ENCODE data around the gene PDE6A. TPM values are rescaled to one million over a fixed set of nuclear protein-coding genes. Genes with fewer than 3 reads are reported as not detected.
A peak's percentile ranks its signal among the peaks of the same experiment; 100 is the strongest.

The PDE6A gene
- total and polyA plus RNA-seq, 9 of the 15 experiments (the other 6 are each of a cell fraction or from before 2014, with no cell fraction given), result 0.01 to 0.04 (median 0.01) TPM; not detected in 6

- TF ChIP-seq, protein P1, sequence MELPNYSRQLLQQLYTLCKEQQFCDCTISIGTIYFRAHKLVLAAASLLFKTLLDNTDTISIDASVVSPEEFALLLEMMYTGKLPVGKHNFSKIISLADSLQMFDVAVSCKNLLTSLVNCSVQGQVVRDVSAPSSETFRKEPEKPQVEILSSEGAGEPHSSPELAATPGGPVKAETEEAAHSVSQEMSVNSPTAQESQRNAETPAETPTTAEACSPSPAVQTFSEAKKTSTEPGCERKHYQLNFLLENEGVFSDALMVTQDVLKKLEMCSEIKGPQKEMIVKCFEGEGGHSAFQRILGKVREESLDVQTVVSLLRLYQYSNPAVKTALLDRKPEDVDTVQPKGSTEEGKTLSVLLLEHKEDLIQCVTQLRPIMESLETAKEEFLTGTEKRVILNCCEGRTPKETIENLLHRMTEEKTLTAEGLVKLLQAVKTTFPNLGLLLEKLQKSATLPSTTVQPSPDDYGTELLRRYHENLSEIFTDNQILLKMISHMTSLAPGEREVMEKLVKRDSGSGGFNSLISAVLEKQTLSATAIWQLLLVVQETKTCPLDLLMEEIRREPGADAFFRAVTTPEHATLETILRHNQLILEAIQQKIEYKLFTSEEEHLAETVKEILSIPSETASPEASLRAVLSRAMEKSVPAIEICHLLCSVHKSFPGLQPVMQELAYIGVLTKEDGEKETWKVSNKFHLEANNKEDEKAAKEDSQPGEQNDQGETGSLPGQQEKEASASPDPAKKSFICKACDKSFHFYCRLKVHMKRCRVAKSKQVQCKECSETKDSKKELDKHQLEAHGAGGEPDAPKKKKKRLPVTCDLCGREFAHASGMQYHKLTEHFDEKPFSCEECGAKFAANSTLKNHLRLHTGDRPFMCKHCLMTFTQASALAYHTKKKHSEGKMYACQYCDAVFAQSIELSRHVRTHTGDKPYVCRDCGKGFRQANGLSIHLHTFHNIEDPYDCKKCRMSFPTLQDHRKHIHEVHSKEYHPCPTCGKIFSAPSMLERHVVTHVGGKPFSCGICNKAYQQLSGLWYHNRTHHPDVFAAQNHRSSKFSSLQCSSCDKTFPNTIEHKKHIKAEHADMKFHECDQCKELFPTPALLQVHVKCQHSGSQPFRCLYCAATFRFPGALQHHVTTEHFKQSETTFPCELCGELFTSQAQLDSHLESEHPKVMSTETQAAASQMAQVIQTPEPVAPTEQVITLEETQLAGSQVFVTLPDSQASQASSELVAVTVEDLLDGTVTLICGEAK (IDR thresholded peaks at IDR 0.05), result 0 out of 2 replicates have a peak, but pooled peaks have one; percentile 22
- TF ChIP-seq, protein P1 (CRISPR knock-in tag; IDR thresholded peaks at IDR 0.05), result no peak
- TF ChIP-seq HEY1 (CRISPR knock-in tag; IDR thresholded peaks at IDR 0.05; ENCODE audit: borderline replicate concordance) (no peak), NFIC (IDR thresholded peaks at IDR 0.05) (peak; percentile 92), ZNF318 (IDR thresholded peaks at IDR 0.05; ENCODE audit: borderline replicate concordance in 1 of 2, low read depth in 1 of 2) (peak in 1 of 2 experiments; percentile 23; a peak in 1 of 4 replicates), ZNF24 (IDR thresholded peaks at IDR 0.05) (no peak), TFAP4 (CRISPR knock-in tag; IDR thresholded peaks at IDR 0.05; ENCODE audit: borderline replicate concordance) (peak; percentile 81; the same call in 1 of the 2 replicates), SP1 (CRISPR knock-in tag; IDR thresholded peaks at IDR 0.05) (peak; percentile 66)
Observed at GRCh38 chr5:149887622-149888183, 56.9 kb downstream of the PDE6A start (continued).
